Measurements from ENCODE around the gene CACNA1H.
"Not testable (repeated sequence)": the region's sequence is repeated elsewhere in the genome, so short reads cannot be mapped to it uniquely, and the experiment has no call there.

Gene CACNA1H

DNA sequence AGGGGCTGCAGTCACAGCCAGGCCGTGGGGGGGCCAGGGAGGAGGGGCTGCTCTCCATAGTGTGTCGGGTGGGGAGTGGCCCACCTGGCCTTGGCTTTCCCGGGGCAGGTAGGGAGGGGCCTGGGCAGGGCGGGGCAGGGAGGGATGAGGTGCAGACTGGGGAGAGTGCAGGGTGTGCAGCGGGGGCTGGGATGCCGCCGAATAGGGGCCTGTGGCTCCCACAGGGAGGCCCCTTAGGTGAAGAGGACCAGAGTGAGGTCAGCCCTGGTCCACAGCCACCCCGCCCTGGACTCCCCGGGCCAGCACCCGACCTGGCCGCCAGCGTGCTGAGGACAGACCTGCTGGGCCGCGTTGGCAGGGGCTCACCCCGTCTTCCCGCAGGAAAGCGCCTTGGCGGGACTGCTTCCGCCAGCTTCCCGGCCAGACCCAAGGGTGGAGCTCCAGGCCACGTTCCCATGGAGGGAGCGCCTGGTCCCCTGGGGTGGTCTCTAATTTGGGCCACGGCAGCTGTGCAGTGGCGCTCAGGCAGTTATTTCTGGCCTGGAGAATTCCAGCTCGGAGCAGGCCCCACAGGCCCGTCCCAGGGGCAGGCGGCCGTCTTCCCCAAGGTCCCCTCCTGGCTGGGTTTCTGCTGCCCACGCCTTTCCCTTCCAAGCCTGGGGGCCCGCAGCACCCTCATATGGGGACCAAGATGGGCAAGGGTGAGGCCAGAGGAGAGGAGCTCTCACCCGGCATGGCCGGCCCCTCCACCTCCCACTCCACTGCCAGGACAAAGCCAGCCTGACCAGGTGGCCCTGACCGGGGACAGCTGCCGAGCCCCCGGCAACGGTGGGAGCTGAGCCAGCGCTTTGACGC is 27.9 kb downstream of the CACNA1H start:
- no peak for TF ChIP-seq CTCF (conservative IDR thresholded peaks at IDR 0.05; ENCODE audit: low read length)
- no peak overlapping the region for H3K4me3 ChIP-seq (ENCODE audit: low read length)
- no peak for DNase-seq (ENCODE audit: low read depth)

DNA sequence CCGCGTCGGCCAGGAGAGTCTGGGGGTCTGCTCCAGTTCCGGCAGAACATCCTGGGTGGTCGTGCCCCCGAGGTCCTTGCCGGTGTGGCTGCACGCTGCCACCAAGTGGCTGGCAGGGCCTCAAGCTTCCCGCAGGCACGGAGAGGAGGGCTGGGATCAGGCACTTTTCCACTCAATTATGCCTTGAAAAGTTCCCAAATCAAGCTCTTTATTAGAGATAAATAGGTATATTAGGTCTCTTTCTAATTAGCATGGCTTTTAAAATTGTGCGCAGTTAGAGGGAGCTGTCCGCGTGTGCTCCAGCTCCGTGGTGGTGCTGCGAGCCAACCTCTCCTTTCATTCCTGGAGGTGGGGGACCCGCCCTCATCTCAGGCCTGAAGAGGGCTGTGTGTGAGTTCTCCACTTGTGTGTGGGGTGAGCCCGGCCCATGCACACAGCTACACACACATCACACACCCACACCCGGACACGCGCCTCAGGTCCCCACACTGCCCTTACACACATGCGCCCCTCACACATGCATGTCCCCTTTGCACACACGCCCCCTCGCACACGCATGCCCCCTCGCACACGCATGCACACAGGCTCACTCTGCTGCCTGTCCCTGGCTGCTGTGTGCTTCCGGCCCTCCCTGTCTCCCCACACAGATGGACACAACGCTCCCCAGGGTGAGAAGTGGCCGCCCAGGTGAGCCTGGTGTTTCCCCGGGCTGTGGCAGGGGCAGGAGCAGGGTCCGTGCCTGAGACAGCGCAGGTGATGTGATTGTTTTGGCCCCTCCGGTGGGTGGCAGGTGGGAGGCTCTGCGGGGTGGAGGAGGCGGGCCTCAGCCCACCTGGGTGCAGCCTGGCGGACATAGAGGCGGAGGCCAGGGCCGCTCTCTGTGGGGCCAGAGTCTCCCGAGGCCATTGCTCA is 28.8 kb downstream of the CACNA1H start:
- no peak for DNase-seq (ENCODE audit: low read depth)

DNA sequence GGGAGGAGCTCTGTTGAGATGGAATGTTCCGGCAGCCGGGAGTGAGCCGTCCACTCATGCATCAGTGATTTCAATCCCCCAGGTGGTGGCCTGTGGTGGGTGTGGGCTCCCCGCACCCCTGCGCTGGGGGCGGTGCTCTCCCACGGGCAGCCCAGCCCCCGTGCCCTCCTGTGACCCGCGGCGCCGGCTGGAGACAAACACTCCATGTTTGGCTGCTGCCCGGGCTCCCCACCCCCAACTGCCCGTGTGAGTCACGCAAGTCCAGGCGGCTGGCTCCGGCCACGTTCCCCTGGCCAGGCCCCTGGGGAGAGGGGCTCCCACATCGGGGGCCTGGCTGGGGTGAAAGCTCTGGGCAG is 29.4 kb downstream of the CACNA1H start:
- DNase-seq (ENCODE audit: low read depth): peak; percentile 31
- TF ChIP-seq CTCF (conservative IDR thresholded peaks at IDR 0.05; ENCODE audit: low read length): no peak
- no peak overlapping the region for H3K4me3 ChIP-seq (ENCODE audit: low read length)

More for the DNA sequence above, 28.8 kb downstream of the CACNA1H start:
- H3K4me3 ChIP-seq (ENCODE audit: low read length): no peak overlapping the region
- TF ChIP-seq CTCF (conservative IDR thresholded peaks at IDR 0.05; ENCODE audit: low read length): no peak

- no peak overlapping the region for H3K4me3 ChIP-seq (ENCODE audit: low read length)
- peak; percentile 9 for DNase-seq (ENCODE audit: low read depth)
- no peak for TF ChIP-seq CTCF (conservative IDR thresholded peaks at IDR 0.05; ENCODE audit: low read length)
Measured at GRCh38 chr16:1182950-1183907, 30.3 kb downstream of the CACNA1H start.

DNA sequence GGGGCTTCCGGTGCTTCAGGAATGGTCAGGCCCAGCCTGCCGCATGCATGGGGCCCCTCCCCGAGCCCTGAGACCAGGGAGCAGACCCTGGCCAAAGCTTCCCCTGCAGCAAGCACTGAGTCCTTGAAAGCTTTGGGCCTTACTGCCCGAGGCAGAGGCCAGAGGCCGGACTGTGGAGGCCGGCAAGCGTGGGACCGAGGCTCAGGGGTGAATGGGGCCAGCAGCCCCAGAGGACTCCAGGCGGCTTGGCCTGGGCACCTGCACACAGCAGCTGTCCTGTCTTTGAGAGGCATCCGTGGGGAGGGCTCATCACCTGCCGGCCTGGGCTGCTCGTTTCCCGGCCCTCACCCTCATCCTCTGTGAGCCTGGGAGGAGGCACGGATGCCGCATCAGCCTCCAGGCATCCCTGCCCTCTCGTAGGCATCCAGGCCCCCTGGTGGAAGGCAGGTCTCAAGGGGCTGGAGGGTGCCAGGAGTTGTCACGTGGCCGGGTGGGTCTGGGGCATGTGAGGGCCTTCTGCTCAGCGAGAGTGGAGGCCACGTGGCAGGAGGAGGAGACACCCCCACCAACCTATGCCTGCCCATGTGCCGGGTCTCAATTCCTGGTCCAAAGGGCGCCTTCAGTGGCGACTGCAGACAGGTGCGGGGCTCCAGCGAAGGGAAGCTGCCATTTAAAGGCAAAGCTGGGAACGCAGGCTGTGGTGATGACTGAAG is 31.4 kb downstream of the CACNA1H start:
- H3K4me3 ChIP-seq (ENCODE audit: low read length): no peak overlapping the region
- DNase-seq (ENCODE audit: low read depth): no peak
- TF ChIP-seq CTCF (conservative IDR thresholded peaks at IDR 0.05; ENCODE audit: low read length): no peak

DNA sequence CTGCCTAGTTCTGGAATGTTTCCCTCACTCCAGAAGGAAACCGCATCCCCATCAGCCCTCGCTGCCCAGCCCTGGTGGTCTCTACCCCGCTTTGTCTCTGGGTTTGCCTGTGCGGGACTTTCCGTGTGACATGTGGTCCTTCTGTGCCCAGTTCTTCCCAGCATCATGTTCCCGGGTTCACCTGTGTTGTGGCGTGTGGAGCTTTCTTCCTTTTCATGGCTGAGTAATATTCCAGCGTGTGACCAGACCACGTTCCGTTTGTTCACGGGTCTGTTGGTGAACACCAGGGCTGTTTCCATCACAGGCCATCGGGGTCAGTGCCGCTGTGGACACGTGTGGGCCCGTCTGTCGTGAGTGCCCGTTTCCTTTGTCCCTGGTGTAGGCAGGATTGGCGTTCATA is 32.1 kb downstream of the CACNA1H start:
- no peak for DNase-seq (ENCODE audit: low read depth)
- no peak for TF ChIP-seq CTCF (conservative IDR thresholded peaks at IDR 0.05; ENCODE audit: low read length)
- no peak overlapping the region for H3K4me3 ChIP-seq (ENCODE audit: low read length)

DNA sequence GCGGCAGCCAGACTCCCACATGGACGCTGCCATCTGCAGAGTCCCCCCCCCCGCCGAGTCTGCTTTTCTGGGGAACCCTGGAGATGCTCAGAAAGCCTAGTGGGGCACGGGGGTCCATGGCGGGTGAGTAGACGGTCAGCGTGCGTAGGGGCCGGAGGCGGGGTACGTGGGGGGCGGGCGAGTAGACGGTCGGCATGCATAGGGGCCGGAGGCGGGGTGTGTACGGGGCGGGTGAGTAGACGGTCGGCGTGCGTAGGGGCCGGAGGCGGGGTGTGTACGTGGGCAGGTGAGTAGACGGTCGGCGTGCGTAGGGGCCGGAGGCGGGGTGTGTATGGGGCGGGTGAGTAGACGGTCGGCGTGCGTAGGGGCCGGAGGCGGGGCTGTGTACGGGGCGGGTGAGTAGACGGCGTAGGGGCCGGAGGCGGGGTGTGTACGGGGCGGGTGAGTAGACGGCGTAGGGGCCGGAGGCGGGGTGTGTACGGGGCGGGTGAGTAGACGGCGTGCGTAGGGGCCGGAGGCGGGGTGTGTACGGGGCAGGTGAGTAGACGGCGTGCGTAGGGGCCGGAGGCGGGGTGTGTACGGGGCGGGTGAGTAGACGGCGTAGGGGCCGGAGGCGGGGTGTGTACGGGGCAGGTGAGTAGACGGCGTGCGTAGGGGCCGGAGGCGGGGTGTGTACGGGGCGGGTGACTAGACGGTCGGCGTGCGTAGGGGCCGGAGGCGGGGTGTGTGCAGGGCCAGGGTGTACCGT is 32.7 kb downstream of the CACNA1H start:
- not testable (repeated sequence) for DNase-seq (ENCODE audit: low read depth); H3K4me3 ChIP-seq (ENCODE audit: low read length)

Data from AG10803 (cell line).